Adipocyte (in vitro differentiated cells): Measurements from ENCODE around the gene ZC3H7B.
A peak's percentile ranks its signal among the peaks of the same experiment; 100 is the strongest.

Experiments used
- DNase-seq: peaks from one replicate; pipeline ENCODE4 v3.0.0-alpha.2; 2015; ENCODE audit warnings: low read depth
- H3K27me3 ChIP-seq: replicated peaks from 2 replicates; pipeline ENCODE4 v1.7.0; 2013; ENCODE audit warnings: mild to moderate bottlenecking, low read length, moderate library complexity; ENCODE audit not compliant: control insufficient read depth, insufficient read depth
- H3K36me3 ChIP-seq: 2 replicates; pipeline ENCODE4 v1.7.0; 2013; ENCODE audit warnings: low read length, mild to moderate bottlenecking, moderate library complexity; ENCODE audit not compliant: control insufficient read depth, insufficient read depth, severe bottlenecking
- H3K4me1 ChIP-seq: 2 replicates; pipeline ENCODE4 v1.7.0; 2013; ENCODE audit warnings: mild to moderate bottlenecking, low read length, moderate library complexity; ENCODE audit not compliant: control insufficient read depth, insufficient read depth
- H3K4me3 ChIP-seq: 2 replicates; pipeline ENCODE4 v1.7.0; 2013; ENCODE audit warnings: mild to moderate bottlenecking, low read length, moderate library complexity
- H3K9ac ChIP-seq: 2 replicates; pipeline ENCODE4 v1.7.0; 2013; ENCODE audit warnings: mild to moderate bottlenecking, low read length, moderate library complexity
- H3K9me3 ChIP-seq: 2 replicates; pipeline ENCODE4 v1.7.0; 2013; ENCODE audit warnings: mild to moderate bottlenecking, low read length, moderate library complexity; ENCODE audit not compliant: control insufficient read depth

ZC3H7B gene

GRCh38 chr22:41308054-41308453 is 6.7 kb downstream of the ZC3H7B start:
- Histone ChIP-seq H3K9ac (peak overlapping the region; percentile 27), H3K4me1 (peaks cover 30% of the 10 kb centered on the region), H3K27me3 (no peaks in the 10 kb centered on the region), H3K9me3 (no peaks in the 10 kb centered on the region), H3K36me3 (peaks cover 7% of the 10 kb centered on the region), H3K4me3 (no peak overlapping the region)
- DNase-seq: no peak

- DNase-seq: no peak
Observed at GRCh38 chr22:41308544-41308947, 7.2 kb downstream of the ZC3H7B start.

GRCh38 chr22:41310336-41310735 is 9.0 kb downstream of the ZC3H7B start:
- Histone ChIP-seq H3K9me3 (no peaks in the 10 kb centered on the region), H3K4me3 (no peak overlapping the region), H3K9ac (no peak overlapping the region), H3K4me1 (peaks cover 25% of the 10 kb centered on the region), H3K27me3 (no peaks in the 10 kb centered on the region), H3K36me3 (no peaks in the 10 kb centered on the region)
- DNase-seq: no peak

More at GRCh38 chr22:41308544-41308947, 7.2 kb downstream of the ZC3H7B start:
- no peak overlapping the region for H3K4me3 ChIP-seq
- H3K36me3 ChIP-seq: peaks cover 7% of the 10 kb centered on the region
- H3K9ac ChIP-seq: peak overlapping the region; percentile 27
- H3K9me3 ChIP-seq: no peaks in the 10 kb centered on the region
- no peaks in the 10 kb centered on the region for H3K27me3 ChIP-seq
- peaks cover 26% of the 10 kb centered on the region for H3K4me1 ChIP-seq

DNA sequence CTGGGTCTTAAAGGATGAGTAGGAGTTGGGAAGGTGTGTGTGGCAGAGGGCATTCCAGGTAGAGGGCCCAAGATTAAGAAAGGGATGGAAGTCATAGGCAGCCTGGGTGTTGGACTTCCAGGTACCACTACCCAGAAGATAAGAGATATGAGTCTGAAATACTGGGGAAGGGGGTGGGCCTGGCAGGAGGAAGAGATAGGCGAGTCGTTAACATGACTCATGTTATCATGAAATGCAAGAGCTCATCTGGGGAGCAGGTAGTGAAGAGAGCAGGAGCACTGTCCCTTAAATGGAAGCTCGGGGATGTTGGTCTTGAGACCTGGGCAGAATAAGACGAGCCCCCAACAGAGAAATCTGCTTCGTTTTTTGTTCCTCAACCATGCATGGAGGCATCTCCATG is 10.2 kb downstream of the ZC3H7B start:
- Histone ChIP-seq H3K27me3 (no peaks in the 10 kb centered on the region), H3K9ac (no peak overlapping the region), H3K4me1 (peaks cover 17% of the 10 kb centered on the region), H3K4me3 (no peak overlapping the region), H3K36me3 (peaks cover 4% of the 10 kb centered on the region), H3K9me3 (no peaks in the 10 kb centered on the region)
- no peak for DNase-seq

DNA sequence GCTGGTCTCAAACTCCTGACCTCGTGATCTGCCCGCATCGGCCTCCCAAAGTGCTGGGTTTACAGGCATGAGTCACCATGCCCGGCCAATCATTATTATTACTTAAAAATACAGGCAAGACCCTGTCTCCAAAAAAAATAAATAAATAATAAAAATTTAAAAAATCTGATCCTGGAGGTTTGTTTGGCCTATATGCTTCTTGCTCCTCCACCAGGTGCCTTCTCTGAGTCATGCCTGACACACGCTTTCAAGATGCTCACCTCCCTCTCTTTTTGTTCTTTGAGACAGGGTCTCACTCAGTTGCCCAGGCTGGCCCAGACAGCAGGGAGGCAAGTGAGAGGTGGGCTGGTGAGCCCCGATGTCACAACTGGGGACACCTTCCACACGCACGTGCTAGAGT is 13.5 kb downstream of the ZC3H7B start:
- no peaks in the 10 kb centered on the region for H3K9me3 ChIP-seq
- no peak overlapping the region for H3K9ac ChIP-seq
- DNase-seq: no peak
- no peak overlapping the region for H3K4me3 ChIP-seq
- peaks cover 10% of the 10 kb centered on the region for H3K36me3 ChIP-seq
- no peaks in the 10 kb centered on the region for H3K4me1 ChIP-seq
- H3K27me3 ChIP-seq: no peaks in the 10 kb centered on the region

DNA sequence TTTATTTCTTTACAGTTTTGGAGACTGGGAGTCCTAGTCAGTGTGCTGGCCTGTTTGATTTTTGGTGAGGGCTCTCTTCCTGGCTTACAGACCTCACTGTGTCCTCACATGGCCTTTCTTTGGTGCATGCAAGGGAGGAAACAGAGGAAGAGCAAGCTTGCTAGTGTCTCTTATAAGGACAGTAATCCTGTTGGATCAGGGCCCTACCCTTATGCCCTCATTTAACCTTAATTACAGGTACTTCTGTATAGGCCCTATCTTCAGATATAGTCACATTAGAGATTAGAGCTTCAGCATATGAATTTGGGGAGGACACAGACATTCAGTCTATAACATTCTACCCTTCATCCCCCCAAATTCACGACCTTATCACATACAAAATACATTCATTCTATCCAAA is 14.3 kb downstream of the ZC3H7B start:
- DNase-seq: no peak
- Histone ChIP-seq H3K4me1 (no peaks in the 10 kb centered on the region), H3K4me3 (no peak overlapping the region), H3K9ac (no peak overlapping the region), H3K27me3 (no peaks in the 10 kb centered on the region), H3K36me3 (peaks cover 10% of the 10 kb centered on the region), H3K9me3 (no peaks in the 10 kb centered on the region)

GRCh38 chr22:41320416-41321240 is 19.3 kb downstream of the ZC3H7B start:
- H3K4me1 ChIP-seq: no peaks in the 10 kb centered on the region
- no peak for DNase-seq
- no peaks in the 10 kb centered on the region for H3K27me3 ChIP-seq
- H3K36me3 ChIP-seq: peaks cover 31% of the 10 kb centered on the region
- no peaks in the 10 kb centered on the region for H3K9me3 ChIP-seq
- no peak overlapping the region for H3K4me3 ChIP-seq
- H3K9ac ChIP-seq: no peak overlapping the region

- Histone ChIP-seq H3K4me3 (no peak overlapping the region), H3K9ac (no peak overlapping the region), H3K9me3 (no peaks in the 10 kb centered on the region), H3K36me3 (peaks cover 60% of the 10 kb centered on the region), H3K27me3 (no peaks in the 10 kb centered on the region), H3K4me1 (no peaks in the 10 kb centered on the region)
- DNase-seq: no peak
Observed at GRCh38 chr22:41324821-41325528, 23.6 kb downstream of the ZC3H7B start.

- Histone ChIP-seq H3K4me3 (no peak overlapping the region), H3K36me3 (peaks cover 71% of the 10 kb centered on the region), H3K27me3 (no peaks in the 10 kb centered on the region), H3K9me3 (no peaks in the 10 kb centered on the region), H3K4me1 (no peaks in the 10 kb centered on the region), H3K9ac (no peak overlapping the region)
- no peak for DNase-seq
Observed at GRCh38 chr22:41327124-41327523, 25.8 kb downstream of the ZC3H7B start.

DNA sequence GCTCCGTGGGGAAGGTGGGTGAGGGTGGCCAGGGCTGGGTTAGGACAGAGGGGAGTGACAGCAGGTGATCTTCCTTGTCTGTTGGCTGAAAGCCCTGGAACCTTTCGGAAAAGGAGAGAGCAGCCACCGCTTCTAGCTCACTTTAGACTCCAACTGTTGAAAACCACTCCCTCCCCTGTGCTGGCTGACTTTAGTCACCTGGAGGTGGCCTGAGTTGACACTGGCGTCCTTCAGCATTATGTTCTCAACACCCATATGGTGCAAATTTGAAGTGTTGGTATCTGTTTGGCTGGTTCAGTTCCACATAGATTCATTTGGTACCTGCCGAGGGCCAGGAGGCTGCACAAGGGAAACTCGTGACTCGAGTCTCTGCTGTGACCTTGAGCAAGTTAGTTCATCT is 28.8 kb downstream of the ZC3H7B start:
- no peaks in the 10 kb centered on the region for H3K4me1 ChIP-seq
- DNase-seq: no peak
- no peak overlapping the region for H3K9ac ChIP-seq
- no peaks in the 10 kb centered on the region for H3K9me3 ChIP-seq
- no peak overlapping the region for H3K4me3 ChIP-seq
- no peaks in the 10 kb centered on the region for H3K27me3 ChIP-seq
- H3K36me3 ChIP-seq: peaks cover 82% of the 10 kb centered on the region

DNA sequence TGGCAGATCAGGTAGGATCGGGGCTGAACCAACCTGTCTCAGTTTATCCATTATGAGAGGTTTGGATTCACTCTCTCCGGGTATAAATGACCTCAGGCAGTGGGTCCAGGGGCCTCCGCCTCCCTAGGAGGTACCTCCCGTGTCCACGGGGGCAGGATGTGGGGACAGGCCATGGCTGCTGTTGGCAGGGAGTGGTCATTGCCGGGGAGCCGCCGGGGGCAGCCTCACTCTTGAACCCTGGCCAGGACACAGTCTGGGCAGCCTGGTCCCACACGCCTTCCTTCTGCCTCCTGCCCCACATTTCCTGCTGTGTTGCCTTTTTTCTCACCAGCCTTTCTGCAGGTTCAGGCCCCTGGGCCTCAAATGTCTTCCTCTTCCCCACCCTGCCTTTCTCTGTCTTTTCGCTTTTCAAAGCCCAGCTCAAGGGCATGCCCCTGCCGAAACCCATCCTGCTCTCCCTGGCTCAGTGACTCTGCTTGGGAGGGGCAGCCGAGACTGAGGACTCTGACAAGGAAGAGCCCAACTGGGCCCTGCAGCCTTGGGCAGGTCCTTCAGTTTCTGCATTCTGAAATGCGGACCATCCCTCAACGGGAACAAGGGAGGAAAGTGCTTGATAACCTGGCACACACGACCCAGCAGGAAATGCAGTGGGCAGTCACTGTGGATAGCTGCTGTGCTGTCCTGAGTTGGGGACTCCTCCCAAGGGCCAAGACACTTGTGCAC is 31.1 kb downstream of the ZC3H7B start:
- Histone ChIP-seq H3K4me1 (no peaks in the 10 kb centered on the region), H3K27me3 (no peaks in the 10 kb centered on the region), H3K36me3 (peaks cover 66% of the 10 kb centered on the region), H3K9me3 (no peaks in the 10 kb centered on the region), H3K9ac (no peak overlapping the region), H3K4me3 (no peak overlapping the region)
- no peak for DNase-seq
